T-cell (primary cell): ENCODE results near the gene VSTM4. TPM values are rescaled to one million over a fixed set of nuclear protein-coding genes. Genes with fewer than 3 reads are reported as not detected.

Source experiments
- ATAC-seq, 4 experiments: fragments of 200-7000 bp in 3 of 4; fragments of 150-1000 bp in 1 of 4; cut with Tn5 transposase; replicated peaks in 1 of 4; 1 replicate in 3 of 4; 2 replicates in 1 of 4; pipeline ENCODE4 v1.10.0; 2021; ENCODE audit warnings: moderate library complexity in 3 of 4, mild to moderate bottlenecking in 2 of 4, moderate number of reproducible peaks in 1 of 4
- CTCF ChIA-PET, 2 donors: fragments of 300-600 bp; sonication (Branson Sonifier 250); formaldehyde crosslinking; loops; one replicate each; lab custom pipeline; 2022; ENCODE audit warnings: antibody characterized with exemption in 2 of 2; lab: Charles Lee
- POLR2A ChIA-PET, 2 donors: fragments of 300-600 bp; sonication (Branson Sonifier 250); formaldehyde crosslinking; loops; one replicate each; lab custom pipeline; 2022; ENCODE audit warnings: antibody characterized with exemption in 2 of 2; lab: Charles Lee
- DNase-seq, 35 experiments: peaks; one replicate each; pipeline versions ENCODE4 v3.0.0 to v3.0.0-alpha.2; 2013 to 2023
- H3K27ac ChIP-seq: one replicate; pipeline ENCODE4 v1.5.1; 2013; ENCODE audit warnings: low read length
- H3K27me3 ChIP-seq, 2 experiments: replicated peaks in 1 of 2; 1 replicate in 1 of 2; 2 replicates in 1 of 2; pipeline versions ENCODE4 v1.6.1 to v1.7.0; 2013; ENCODE audit warnings: low read length in 1 of 2, mixed read lengths in 1 of 2; ENCODE audit not compliant: control insufficient read depth in 2 of 2, insufficient read depth in 2 of 2; ENCODE audit errors: extremely low read depth in 1 of 2
- H3K36me3 ChIP-seq, 2 donors: 1 replicate in 1 of 2; 2 replicates in 1 of 2; pipeline versions ENCODE4 v1.6.1 to v1.7.0; 2013; ENCODE audit warnings: low read length in 1 of 2; ENCODE audit not compliant: control insufficient read depth in 2 of 2, insufficient read depth in 1 of 2; ENCODE audit errors: extremely low read depth in 1 of 2
- H3K4me1 ChIP-seq, 2 experiments: 1 replicate in 1 of 2; 2 replicates in 1 of 2; pipeline versions ENCODE4 v1.6.1 to v1.7.0; 2013; ENCODE audit warnings: low read length in 2 of 2, mixed read lengths in 1 of 2; ENCODE audit not compliant: insufficient read depth in 2 of 2, control insufficient read depth in 1 of 2; ENCODE audit errors: extremely low read depth in 1 of 2
- H3K4me3 ChIP-seq, 2 donors: 1 replicate in 1 of 2; 2 replicates in 1 of 2; pipeline versions ENCODE4 v1.5.1 to v1.7.0; 2013; ENCODE audit warnings: mild to moderate bottlenecking in 2 of 2, low read length in 1 of 2, moderate library complexity in 1 of 2; ENCODE audit not compliant: control insufficient read depth in 1 of 2; ENCODE audit errors: extremely low read depth in 1 of 2
- H3K9me3 ChIP-seq: 2 replicates; pipeline ENCODE4 v1.7.0; 2013
- H3K27ac Mint-ChIP-seq, 2 donors: one replicate each; pipeline ENCODE4 v1.8.0; 2020 to 2021; ENCODE audit warnings: mild to moderate bottlenecking in 2 of 2, mixed read lengths in 2 of 2
- H3K27me3 Mint-ChIP-seq, 2 donors: one replicate each; pipeline ENCODE4 v1.8.0; 2021 to 2022; ENCODE audit warnings: mixed read lengths in 2 of 2
- H3K36me3 Mint-ChIP-seq: one replicate; pipeline ENCODE4 v1.8.0; 2021; ENCODE audit warnings: mixed read lengths
- H3K4me1 Mint-ChIP-seq, 3 donors: one replicate each; pipeline ENCODE4 v1.8.0; 2020 to 2022; ENCODE audit warnings: mixed read lengths in 3 of 3, mild to moderate bottlenecking in 1 of 3
- H3K4me3 Mint-ChIP-seq, 3 donors: one replicate each; pipeline ENCODE4 v1.8.0; 2020 to 2022; ENCODE audit warnings: mild to moderate bottlenecking in 3 of 3, mixed read lengths in 3 of 3, moderate library complexity in 3 of 3
- H3K9me3 Mint-ChIP-seq, 3 donors: one replicate each; pipeline ENCODE4 v1.8.0; 2020 to 2022; ENCODE audit warnings: mixed read lengths in 3 of 3
- WGBS: methylation state at CpG from one replicate; pipeline ENCODE4 v1.1.5; 2013; ENCODE audit warnings: missing lambda C conversion rate; ENCODE audit not compliant: insufficient coverage; 5-methylcytosine and 5-hydroxymethylcytosine counted together
- total RNA-seq, 35 experiments: library from RNA in 6 of 35; stranded (reverse) in 6 of 35; fragments of 120-200 nt in 1 of 35; gene quantifications; one replicate each; pipeline versions ENCODE4 v1.2.1 to v1.2.4 and lab custom pipeline; 2013 to 2026

The VSTM4 gene
- total RNA-seq, 5 donors from 2014 or later (not counting 1 experiment from before 2014, with no cell fraction given) = 0.09 to 0.19 (median 0.10) TPM; not detected in 2

DNA sequence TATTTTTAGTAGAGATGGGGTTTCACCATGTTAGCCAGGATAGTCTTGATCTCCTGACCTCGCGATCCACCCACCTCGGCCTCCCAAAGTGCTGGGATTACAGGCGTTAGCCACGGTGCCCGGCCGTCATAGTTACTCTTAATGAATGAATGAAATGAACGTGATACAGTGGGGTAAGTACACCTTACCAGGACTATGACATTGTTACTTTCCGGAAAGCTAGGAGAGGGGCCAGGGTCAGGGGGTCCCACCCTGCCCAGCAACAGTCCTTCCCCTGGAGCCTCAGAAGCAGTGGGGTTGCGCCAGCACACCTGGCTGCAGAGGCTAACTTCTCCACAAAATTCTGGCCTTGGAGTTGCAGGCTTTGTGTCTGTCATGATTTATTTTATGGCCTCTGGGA, 21.4 kb downstream of the VSTM4 start:
- WGBS = 86% methylated on average over 5 of the region's 10 CpGs
- ATAC-seq = no peak
- H3K27ac Mint-ChIP-seq = no peak overlapping the region

DNA sequence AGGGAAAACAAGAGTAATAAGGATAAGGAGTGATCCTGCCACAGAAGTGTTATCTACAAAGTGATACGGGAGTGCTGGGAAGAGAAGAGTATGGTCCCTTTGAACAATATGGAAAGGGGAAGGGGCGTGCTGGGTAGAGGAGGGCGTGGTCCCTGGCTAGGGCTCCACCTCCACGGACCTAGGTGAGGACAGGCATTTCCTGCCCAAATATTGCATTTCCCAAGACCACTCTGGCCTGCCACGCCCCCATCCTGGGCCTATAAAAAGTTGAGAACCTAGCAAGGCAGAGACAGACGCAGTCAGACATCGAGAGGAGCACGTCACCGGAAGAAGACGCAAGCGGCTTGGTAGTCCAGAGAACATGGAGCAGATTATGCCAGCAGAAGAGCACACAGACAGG, 22.8 kb downstream of the VSTM4 start:
- no peaks in the 10 kb centered on the region for H3K9me3 ChIP-seq
- H3K4me3 ChIP-seq = no peak overlapping the region
- Mint-ChIP-seq H3K4me1 (no peaks in the 10 kb centered on the region), H3K27ac (peak overlapping the region in 1 of 2 donors; percentile 7), H3K9me3 (peaks cover 1 to 3% (median 2%) of the 10 kb centered on the region in 3 donors), H3K4me3 (no peak overlapping the region), H3K27me3 (peaks cover 6 to 8% of the 10 kb centered on the region in 2 donors), H3K36me3 (no peaks in the 10 kb centered on the region)
- no peaks in the 10 kb centered on the region for H3K36me3 ChIP-seq
- DNase-seq (no peak), ATAC-seq (no peak)
- WGBS = 95% methylated on average over 7 of the region's 11 CpGs
- CTCF ChIA-PET = no interaction called here
- H3K4me1 ChIP-seq = no peaks in the 10 kb centered on the region
- POLR2A ChIA-PET = no interaction called here
- peaks cover 0 to 11% of the 10 kb centered on the region in 2 experiments for H3K27me3 ChIP-seq
- H3K27ac ChIP-seq = no peak overlapping the region

More for the DNA sequence above, 21.4 kb downstream of the VSTM4 start:
- ChIA-PET POLR2A (no interaction called here), CTCF (no interaction called here)
- peaks cover 0 to 11% of the 10 kb centered on the region in 2 experiments for H3K27me3 ChIP-seq
- DNase-seq = no peak
- Mint-ChIP-seq H3K27me3 (peaks cover 12 to 13% of the 10 kb centered on the region in 2 donors), H3K4me1 (no peaks in the 10 kb centered on the region), H3K9me3 (no peaks in the 10 kb centered on the region), H3K4me3 (no peak overlapping the region), H3K36me3 (no peaks in the 10 kb centered on the region)
- H3K4me1 ChIP-seq = no peaks in the 10 kb centered on the region
- no peak overlapping the region for H3K4me3 ChIP-seq
- H3K9me3 ChIP-seq = no peaks in the 10 kb centered on the region
- H3K36me3 ChIP-seq = no peaks in the 10 kb centered on the region
- H3K27ac ChIP-seq = no peak overlapping the region

DNA sequence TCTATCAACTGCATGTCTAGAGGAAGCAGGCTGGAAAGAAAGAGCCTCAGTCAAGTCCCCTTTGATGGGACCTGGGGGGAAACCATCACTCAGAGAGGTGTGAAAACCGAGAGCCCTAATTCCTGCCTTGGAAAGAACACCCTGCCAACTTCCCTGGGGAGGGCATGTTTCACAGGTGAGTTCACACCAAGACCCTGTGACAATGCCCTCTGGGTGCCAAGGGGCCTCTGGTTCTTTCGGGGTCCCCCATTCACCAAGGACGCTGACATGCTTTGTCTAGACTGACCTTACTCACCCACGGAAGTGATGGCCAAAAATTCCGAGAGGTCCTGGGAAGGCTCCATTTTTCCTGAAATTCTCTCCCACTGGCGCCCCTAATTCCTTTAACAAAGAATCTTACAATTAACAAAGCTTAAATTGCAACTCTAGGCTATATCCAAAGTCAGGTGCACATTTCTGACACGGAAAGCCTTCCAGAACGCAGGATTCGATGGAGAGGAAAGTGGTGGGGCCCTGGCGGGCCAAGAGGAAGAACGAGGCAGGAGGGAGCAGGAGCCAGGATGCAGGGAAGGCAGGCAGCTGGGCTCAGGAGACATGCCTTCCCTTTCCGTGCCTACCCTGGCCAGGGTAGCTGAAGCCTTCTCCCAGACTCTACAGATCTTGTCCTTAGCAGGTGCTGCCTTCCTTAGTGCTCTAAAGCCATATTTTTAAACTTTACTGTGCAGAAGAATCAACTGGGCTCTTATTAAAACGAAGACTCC, 23.7 kb downstream of the VSTM4 start:
- Histone ChIP-seq H3K4me3 (no peak overlapping the region), H3K36me3 (no peaks in the 10 kb centered on the region), H3K27me3 (peaks cover 0 to 11% of the 10 kb centered on the region in 2 experiments), H3K27ac (no peak overlapping the region), H3K4me1 (no peaks in the 10 kb centered on the region), H3K9me3 (no peaks in the 10 kb centered on the region)
- Mint-ChIP-seq H3K4me1 (no peaks in the 10 kb centered on the region), H3K4me3 (no peak overlapping the region), H3K36me3 (no peaks in the 10 kb centered on the region), H3K9me3 (peaks cover 3 to 11% (median 9%) of the 10 kb centered on the region in 3 donors), H3K27ac (no peak overlapping the region), H3K27me3 (peaks cover 6 to 8% of the 10 kb centered on the region in 2 donors)
- WGBS = 85% methylated on average over 11 of the region's 13 CpGs
- ATAC-seq (no peak), DNase-seq (no peak)
- ChIA-PET CTCF (no interaction called here), POLR2A (no interaction called here)

DNA sequence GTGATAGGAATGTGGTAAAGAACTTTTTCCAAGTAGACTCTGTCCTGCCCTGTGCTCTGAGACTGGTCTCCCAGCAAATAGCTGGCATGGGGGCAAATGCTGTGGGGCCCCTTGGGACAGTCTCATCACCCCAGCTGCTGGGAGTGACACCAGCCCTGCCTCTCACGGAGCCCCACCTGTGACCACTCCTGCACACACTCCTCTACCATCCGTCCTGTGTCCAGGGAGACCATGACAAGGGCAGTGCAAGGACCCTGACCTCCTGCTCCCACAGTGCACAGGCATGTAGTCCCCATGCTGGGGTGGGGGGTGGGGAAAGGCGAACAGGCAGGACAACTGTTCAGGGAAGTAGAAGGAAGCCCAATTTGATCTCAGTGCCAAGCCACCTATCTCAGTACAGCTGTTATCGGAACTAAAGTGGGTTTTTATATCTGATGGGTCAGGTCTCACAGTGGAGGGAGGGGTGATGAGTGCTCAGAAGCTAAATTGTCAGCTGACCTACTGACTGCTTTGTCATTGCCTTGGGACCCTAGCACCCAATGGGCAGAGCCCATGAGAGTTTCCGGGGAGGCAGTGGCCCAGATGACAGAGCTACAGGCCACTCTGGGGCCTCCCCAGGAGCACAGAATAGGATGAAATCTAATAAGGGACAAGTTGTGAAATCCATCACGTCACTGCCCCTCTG, 24.5 kb downstream of the VSTM4 start:
- Histone ChIP-seq H3K9me3 (no peaks in the 10 kb centered on the region), H3K27ac (no peak overlapping the region), H3K27me3 (peaks cover 0 to 11% of the 10 kb centered on the region in 2 experiments), H3K4me1 (no peaks in the 10 kb centered on the region), H3K36me3 (no peaks in the 10 kb centered on the region), H3K4me3 (no peak overlapping the region)
- Mint-ChIP-seq H3K9me3 (peaks cover 7 to 15% (median 12%) of the 10 kb centered on the region in 3 donors), H3K36me3 (no peaks in the 10 kb centered on the region), H3K4me1 (no peaks in the 10 kb centered on the region), H3K4me3 (no peak overlapping the region), H3K27ac (no peak overlapping the region), H3K27me3 (peaks cover 6 to 8% of the 10 kb centered on the region in 2 donors)
- CTCF ChIA-PET = interaction anchor here in 1 of 2 donors (0.7 kb wide), 1 partner anchor 74 kb away, joined by 3 read pairs; no protein-coding TSS in a partner anchor
- DNase-seq = no peak
- 82% methylated on average over 3 of the region's 6 CpGs for WGBS
- ATAC-seq = no peak
- POLR2A ChIA-PET = no interaction called here

DNA sequence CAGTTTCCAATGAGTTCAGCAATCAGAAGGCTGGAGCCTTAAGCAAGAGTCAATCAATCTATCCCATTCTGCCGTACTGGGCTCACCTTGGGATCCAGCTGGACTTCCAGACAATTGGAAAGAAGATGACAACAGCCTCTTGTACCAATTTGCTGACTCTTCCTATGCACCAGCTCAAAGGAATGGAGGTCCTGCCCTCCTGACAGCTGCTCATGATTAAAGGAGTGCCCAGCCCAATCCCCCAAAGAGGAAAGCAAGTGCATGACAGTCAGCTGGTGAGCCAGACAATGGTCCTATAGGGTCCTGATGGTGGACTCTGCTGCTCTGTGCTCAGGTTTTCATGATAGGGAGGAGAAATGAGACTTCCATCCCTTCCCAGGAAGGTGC, 25.1 kb downstream of the VSTM4 start:
- Histone ChIP-seq H3K36me3 (no peaks in the 10 kb centered on the region), H3K4me1 (no peaks in the 10 kb centered on the region), H3K9me3 (no peaks in the 10 kb centered on the region), H3K4me3 (no peak overlapping the region), H3K27me3 (peaks cover 0 to 11% of the 10 kb centered on the region in 2 experiments), H3K27ac (no peak overlapping the region)
- ATAC-seq (no peak), DNase-seq (no peak)
- H3K27ac Mint-ChIP-seq = no peak overlapping the region
- H3K4me1 Mint-ChIP-seq = no peaks in the 10 kb centered on the region
- no peak overlapping the region for H3K4me3 Mint-ChIP-seq
- H3K36me3 Mint-ChIP-seq = no peaks in the 10 kb centered on the region
- peaks cover 6 to 8% of the 10 kb centered on the region in 2 donors for H3K27me3 Mint-ChIP-seq
- peaks cover 7 to 15% (median 12%) of the 10 kb centered on the region in 3 donors for H3K9me3 Mint-ChIP-seq
- WGBS = 57% methylated on average over 1 of the region's 1 CpG
- CTCF ChIA-PET = interaction anchor here in 1 of 2 donors (0.7 kb wide), 1 partner anchor 73 kb away, joined by 3 read pairs; no protein-coding TSS in a partner anchor
- POLR2A ChIA-PET = no interaction called here

DNA sequence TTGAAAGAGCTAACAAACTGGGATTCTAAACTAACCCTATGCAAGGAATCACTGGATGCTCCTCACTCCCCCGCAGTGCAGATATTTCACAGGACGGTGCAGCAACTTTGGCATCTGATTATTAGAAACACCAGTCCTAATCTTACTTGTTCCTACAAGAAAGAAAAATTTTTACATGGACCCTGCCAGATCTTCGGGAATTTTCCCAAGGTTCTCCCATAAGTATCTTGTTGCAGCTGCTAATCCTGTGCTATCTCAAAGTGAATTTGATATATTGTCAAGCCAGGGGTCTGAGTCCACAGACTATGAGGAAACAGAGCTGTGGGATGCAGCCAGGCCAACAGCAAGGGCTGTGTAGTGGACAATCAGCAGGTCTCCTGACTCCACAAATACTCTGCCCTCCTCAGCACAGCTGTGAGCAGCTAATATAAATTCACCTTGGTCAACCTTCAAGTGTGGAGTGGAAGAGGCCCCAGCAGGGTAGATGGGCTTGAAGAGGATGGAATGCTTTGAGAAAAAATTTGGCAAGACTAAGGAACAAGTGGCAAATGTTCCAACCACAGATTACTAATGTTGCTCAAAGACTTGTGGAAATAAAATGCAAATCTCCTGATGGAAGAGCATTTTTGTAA, 25.6 kb downstream of the VSTM4 start:
- H3K4me3 Mint-ChIP-seq = no peak overlapping the region
- ChIA-PET POLR2A (no interaction called here), CTCF (no interaction called here)
- H3K4me3 ChIP-seq = no peak overlapping the region
- H3K27ac Mint-ChIP-seq = no peak overlapping the region
- ATAC-seq = no peak
- H3K4me1 ChIP-seq = no peaks in the 10 kb centered on the region
- H3K36me3 Mint-ChIP-seq = no peaks in the 10 kb centered on the region
- H3K9me3 ChIP-seq = no peaks in the 10 kb centered on the region
- H3K4me1 Mint-ChIP-seq = no peaks in the 10 kb centered on the region
- H3K36me3 ChIP-seq = no peaks in the 10 kb centered on the region
- no peak for DNase-seq
- H3K27ac ChIP-seq = no peak overlapping the region
- 87% methylated on average over 2 of the region's 3 CpGs for WGBS
- H3K9me3 Mint-ChIP-seq = peaks cover 7 to 15% (median 12%) of the 10 kb centered on the region in 3 donors
- peaks cover 6 to 8% of the 10 kb centered on the region in 2 donors for H3K27me3 Mint-ChIP-seq
- peaks cover 0 to 11% of the 10 kb centered on the region in 2 experiments for H3K27me3 ChIP-seq
